HTERT RPE-1 (cell line): ENCODE measurements around the gene SHANK3.
"Not testable (repeated sequence)": the region's sequence is repeated elsewhere in the genome, so short reads cannot be mapped to it uniquely, and the experiment has no call there.

Experiments
- in situ Hi-C: fragments of 300-500 bp; cut with MboI; formaldehyde crosslinking; loops from 4 replicates; pipeline ENCODE4 v1.14.3; 2020; ENCODE audit warnings: low sequenced_read_pairs

The SHANK3 gene

DNA sequence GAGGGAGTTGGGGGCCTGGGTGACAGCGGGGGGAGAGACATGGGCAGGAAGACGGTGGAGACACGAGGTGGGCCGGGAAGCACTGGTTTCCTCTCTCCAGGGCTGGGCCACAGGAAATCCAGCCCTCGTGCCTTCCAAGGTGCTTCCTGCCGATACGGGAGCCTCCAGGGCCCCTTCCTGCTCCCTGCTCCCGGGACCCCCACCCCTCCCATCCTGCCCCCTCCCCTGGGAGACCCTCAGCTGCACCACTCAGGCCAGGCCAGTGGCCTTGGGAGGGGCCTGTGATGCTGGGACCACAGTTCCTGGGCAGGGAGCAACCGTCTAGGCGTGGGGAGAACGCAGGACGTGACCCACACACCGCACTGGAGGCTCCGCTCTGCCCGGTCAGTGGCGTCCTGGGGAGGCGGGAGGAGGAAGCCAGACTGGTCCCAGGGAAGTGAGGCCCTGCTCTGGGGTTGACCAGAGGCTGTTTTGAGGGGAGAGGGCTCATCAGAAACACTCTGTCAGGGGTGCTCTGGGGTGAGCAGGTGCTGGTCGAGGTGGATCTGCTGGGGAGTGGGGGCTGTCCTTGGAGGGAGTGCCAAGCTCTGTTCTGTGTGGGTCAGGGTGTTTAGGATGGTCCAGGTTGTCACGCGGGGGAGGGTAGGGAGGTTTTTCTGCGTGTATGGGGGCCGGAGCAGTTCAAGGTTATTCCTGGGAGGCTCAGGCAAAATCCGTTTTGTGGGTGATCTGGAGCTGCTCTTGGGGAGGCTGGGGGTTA is at the start of gene SHANK3:
Gene SHANK3 (plus strand): TSS at position 353 of the 760 bp plus-strand sequence.
- in situ Hi-C loops: no loop called here

DNA sequence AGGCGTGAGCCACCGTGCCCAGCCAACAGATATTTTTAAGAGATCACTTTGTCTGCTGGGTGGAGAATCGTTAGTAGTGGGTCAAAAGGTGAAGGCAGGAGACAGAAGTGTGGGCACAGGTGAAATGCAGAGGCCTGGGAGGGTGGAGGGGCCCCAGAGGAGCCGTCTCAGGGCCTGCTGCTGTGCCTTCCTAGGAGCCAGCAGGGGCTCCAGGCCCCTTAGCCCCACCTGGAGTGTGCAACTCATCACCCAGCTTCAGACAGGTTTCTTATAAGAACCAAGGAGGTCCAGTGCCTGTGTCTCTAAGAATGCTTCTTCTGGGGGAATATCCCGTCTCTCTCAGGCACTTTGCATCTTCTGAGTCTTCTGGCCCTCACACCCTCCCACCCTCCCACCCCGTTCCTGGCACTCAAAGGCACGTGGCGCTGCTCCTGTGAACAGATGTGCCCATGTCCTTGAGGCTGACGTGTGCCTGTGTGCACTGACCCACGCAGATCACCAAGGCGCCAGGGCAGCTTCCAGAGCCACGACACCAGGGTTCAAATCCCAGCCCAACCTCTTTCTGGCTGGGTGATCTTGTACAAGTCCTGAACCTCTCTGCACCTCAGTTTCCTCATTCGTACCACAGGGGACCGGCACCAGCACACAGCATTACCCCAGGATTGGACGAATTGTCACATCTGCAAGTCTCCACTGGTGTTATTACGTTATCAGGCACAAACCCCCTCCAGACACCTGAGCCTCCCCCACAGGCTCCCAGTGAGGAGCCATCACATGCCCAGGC is 48.1 kb upstream of the SHANK3 start:
- in situ Hi-C loops: no loop called here

DNA sequence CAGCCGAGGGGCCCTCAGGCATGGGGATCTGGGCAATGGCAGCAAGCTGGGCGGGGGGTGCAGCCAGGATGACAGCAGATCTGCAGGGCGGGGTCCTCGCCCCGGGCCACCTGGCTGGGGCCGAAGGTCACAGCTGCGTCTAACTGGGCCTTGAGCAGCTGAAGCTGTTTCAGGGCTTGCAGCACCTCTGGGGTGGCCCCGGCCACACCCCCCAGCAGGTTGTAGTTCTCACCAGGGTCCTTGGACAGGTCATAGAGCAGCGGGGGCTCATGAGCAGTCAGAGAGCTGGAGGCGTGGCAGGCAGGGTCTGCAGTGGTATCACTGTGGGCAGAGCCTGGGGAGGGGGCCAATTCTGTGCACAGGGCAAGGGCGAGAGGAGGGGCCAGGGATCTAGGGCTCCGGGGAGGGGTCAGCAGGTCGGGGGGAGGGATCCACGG is 47.5 kb upstream of the SHANK3 start:
- in situ Hi-C loops: no loop called here

DNA sequence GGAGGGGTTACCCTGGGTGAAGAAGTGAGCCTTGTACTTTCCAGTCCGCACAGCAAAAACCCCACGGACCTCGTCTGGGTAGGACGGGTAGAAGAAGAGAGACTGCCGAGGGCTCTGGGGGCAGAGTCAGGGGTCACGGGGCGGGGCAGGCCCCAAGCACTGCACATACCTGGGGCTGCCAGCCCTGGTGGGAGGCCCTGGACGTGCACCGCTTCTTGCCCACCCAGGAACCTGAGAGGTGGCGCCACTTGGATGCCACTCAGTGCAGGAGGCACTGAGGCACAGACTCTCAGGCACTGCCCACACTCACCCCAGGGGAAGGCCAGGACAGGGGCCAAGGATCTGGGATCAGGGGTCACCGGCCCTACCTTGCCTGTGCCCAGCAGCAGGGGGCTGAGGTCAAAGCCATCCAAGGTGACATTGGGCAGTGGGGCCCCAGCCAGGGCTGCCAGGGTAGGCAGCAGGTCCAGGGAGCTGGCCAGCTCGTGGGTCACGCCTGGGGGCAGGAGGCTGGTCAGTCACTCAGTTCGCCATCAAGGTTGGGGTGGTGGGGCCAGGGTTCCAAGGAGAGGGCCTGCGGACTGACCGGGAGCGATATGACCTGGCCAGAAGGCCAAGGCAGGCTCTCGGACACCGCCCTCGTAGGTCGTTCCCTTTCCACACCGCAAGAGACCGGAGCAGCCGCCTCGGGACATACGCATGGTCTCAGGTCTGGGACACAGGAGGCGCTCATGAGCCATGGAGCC is 46.9 kb upstream of the SHANK3 start:
- in situ Hi-C loops: no loop called here

DNA sequence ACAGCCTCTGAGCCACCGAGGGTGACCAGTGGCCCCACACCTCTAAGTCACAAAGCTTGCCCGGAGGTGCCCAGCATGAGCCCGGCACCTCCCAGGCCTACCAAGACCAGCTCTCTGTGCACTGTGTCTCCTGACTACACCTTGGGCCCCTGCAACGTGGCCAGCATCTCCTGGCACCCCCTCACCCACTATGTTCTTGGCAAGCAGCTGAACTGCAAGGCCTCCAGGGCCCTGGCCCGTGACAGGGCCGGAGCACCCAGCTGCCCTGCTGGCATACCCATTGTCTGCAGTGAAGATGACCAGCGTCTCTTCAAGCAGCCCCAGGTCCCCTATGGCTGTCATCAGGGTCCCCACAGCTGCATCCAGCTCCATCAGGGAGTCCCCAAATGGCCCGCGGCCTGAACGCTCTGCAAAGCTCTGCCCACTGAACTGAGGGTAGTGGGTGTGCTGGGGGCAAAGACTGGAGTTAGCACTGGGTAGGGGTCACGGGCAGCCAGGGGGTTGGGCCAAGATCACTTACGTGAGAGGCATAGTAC is 46.2 kb upstream of the SHANK3 start:
- in situ Hi-C loops: no loop called here

DNA sequence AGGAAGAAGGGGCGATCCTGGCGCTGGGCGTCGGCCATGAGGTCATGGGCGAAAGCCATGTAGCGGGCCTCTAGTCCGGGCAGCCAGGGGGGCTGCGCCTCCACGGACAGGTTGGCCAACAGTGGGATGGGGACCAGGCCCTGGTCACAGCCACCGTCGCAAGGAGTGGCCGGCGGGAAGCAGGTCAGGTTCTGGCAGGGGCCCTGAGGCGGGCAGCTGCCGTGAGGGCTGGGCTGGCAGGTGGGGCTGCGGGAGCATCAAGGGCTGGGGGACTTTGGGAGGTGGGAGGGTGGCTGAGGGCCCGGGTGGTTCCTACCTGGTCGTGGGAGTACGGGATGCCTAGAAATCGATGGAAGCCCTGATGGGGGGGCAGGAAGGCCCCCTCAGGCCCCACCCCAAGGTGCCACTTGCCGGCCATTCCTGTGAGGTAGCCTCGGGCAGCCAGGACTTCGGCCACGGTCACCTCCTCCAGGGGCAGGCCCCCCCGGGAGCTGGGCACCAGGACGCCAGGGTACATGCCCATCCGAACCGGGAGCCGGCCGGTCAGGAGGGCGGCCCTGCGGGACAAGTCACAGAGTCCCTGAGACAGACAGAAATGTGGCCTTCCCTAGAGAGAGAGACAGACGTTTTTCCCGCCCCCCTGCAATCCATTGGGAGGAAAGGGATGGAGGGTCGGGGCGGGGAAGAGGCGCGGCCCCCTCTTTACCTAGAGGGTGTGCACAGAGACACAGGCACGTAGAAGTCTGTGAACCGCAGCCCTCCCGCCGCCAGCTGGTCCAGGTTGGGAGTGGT is 45.6 kb upstream of the SHANK3 start:
- in situ Hi-C loops: no loop called here

DNA sequence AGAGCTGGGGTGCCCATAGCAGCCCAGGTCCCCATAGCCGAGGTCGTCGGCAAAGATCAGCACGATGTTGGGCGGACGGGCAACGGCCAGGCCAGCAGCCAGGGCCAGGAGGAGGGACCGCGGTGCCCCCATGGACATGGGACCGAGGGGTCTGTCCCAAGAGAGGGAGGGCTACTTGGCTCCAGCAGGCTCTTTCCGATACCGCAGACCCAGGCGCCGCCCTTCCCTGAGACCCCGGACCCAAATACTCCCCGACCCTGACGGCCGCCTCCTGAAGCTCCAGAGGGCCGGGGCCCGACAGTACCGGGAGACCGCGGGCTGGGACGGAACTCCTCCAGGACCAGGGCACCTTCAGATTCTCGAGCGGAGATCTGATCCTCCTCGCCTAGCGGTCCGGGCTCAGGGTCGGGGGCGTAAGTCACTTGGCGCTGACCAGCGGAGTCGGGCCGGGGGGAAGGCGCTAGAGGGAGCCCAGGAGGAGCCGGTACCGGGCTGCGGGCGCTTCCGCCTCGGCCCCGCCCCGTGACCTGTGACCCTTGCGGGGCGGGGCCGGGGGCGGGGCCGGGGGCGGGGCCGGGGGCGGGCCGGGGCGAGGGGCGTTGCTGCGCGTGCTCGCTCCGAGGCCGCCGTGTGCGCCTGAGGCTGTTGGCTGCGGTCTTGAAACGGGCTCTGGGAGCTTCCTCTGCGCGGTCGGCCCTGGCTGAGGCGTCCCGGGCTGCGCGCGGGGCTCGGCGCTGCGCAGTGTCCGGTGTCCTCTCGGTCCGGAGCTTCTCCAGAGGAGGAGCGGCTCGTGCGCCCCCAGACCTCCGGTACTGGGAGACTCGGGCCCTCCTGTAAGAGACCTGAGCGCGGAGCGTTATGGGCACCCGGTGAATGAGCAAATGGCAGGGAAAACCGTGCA is 44.7 kb upstream of the SHANK3 start, which contains the start of gene ARSA:
Gene ARSA (minus strand): TSS at position 511 of the 901 bp plus-strand sequence. CDS start 373 bp downstream, at position 138.
- in situ Hi-C loops: no loop called here

DNA sequence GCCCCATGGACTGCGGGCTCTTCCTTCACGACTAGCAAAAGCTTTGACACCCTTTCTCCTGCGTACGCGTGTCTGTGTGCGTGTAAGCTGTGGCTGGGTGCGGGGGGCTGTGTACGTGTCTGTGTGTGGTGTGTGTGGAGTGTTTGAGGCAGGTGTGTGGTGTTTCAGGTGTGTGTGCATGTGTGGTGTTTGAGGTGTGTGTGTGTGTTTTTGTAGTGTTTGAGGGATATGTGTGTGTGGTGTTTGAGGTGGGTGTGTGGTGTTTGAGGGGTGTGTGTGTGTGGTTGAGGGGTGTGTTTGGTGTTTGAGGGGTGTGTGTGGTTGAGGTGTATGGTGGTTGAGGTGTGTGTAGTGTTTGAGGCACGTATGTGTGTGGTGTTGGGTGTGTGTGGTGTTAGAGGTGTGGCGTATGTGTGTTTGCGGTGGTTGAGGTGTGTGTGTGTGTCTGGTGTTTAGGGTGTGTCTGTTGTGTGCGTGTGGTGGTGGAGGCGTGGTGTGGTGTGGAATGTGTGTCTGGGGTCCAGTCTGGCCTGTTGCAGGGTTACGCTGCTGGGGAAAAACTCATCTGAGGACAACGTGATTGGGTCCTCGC is 44.0 kb upstream of the SHANK3 start:
- in situ Hi-C loops: no loop called here

DNA sequence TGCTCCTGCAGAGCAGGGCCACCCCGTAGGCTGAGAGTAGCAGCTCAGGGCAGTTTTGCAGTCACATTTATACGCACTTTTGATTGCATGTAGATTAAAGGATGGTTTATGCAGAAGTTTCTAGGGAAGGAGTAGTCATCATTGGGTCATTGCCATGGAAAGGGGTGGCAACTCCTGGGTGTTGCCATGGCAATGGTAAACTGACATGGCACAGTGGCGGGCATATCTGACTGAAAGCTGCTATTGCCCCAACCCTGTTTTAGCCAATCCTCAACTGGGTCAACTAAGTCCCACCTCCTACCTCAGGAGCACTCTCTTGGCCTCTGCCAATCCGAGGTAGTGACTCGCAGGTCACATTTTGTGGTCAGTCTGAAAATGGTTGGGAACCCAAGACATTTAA is 42.2 kb upstream of the SHANK3 start:
- in situ Hi-C loops: no loop called here

DNA sequence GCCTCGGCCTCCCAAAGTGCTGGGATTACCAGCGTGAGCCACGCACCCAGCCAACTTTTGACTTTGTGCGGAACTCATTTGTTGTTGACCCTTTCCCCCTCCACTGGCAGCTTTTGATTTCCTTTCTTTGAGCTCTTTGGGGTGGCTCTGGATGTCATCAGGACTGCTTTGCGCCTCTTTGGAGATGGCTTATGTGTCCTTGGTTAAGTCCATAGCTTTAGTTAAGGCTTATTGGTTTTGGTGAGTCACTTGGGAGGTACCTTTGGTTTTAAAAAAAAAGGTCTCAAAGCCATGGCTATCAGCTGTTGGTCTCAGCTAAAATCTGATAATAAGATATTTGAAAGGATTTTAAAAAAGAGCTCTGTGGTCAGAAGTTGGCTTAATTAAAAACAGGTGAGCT is 39.5 kb upstream of the SHANK3 start:
- in situ Hi-C loops: no loop called here

DNA sequence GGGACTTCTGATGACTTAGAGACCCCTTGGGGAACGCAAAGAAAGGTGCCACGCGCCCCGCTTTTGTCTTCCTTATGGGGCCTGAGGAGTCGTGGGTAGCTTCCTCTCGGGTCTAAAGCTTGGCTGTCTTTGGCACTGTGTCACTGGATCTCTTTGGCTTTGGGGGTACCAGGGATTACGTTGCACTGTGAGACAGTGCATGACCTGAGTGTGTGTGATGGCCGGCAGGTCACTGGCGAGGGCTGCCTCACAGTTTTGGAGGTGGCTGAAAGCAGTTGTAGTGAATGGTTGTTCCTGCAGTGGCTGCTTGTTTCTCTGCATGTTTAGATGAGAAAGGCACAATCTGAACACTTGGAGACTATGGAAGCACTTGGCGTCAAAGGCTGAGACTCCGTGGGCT is 38.9 kb upstream of the SHANK3 start:
- in situ Hi-C loops: no loop called here

DNA sequence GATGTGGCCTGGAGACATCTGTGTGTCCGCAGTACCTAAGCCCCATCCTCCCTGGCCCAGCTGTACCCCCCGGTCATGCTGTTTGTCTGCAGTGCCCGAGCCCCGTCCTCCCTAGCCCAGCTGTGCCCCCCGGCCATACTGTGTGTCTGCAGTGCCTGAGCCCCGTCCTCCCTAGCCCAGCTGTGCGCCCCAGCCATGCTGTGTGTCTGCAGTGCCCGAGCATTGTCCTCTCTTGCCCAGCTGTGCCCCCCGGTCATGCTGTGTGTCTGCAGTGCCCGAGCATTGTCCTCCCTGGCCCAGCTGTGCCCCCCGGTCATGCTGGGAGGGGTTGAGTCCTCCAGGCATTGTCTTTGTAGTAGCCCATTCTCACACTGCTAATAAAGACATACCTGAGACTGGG is 37.0 kb upstream of the SHANK3 start:
- in situ Hi-C loops: no loop called here

DNA sequence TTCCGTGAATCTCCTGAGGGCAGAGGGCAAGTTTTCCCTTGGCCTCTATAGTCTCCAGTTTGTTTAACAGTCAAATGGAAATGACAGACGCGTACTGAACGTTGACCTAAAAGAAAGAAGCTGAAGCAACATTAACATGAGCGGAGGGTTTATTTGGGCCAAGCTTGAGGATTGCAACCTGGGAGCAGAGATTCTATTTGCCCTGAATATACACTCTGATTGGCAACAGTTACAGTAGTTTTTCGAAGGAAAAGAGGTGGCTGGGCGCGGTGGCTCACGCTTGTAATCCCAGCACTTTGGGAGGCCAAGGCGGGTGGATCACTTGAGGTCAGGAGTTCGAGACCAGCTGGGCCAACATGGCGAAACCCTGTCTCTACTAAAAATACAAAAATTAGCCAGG is 32.3 kb upstream of the SHANK3 start:
- in situ Hi-C loops: not testable (repeated sequence)

DNA sequence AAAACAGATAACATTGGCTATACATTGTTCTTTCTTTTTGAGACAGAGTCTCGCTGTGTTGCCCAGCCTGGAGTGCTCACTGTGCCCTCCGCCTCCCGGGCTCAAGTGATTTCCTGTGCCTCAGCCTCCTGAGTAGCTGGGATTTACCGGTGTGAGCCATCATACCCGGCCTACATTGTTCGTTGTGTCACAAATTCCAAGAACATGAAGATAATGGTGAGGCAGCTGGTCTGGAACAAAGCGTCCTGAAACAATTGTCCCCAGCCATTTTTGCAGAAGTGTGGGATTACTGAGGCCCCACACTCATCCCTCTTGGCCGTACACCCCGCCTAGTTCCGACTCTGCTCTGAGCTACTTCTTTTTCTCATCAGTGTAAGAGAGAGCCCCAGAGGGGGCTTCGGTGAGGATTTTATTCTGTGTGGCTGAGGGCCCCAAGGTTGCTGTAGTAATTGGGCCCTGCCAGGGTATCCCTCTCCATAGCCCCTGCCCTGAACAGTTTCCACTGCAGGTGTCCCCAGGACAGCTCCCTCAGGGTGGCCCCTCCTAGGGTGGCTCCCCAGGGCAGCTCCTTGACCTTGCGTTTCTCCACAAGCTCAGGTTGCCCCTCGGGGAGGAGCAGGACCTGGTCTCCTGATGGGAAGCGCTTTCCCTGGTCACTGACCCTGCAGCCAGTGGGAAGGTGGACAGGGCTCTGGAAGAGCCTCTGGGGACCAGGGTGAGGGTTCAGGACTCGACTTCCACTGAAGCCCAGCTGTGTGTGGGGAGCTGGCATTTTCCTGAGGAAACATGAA is 31.6 kb upstream of the SHANK3 start:
- in situ Hi-C loops: no loop called here

DNA sequence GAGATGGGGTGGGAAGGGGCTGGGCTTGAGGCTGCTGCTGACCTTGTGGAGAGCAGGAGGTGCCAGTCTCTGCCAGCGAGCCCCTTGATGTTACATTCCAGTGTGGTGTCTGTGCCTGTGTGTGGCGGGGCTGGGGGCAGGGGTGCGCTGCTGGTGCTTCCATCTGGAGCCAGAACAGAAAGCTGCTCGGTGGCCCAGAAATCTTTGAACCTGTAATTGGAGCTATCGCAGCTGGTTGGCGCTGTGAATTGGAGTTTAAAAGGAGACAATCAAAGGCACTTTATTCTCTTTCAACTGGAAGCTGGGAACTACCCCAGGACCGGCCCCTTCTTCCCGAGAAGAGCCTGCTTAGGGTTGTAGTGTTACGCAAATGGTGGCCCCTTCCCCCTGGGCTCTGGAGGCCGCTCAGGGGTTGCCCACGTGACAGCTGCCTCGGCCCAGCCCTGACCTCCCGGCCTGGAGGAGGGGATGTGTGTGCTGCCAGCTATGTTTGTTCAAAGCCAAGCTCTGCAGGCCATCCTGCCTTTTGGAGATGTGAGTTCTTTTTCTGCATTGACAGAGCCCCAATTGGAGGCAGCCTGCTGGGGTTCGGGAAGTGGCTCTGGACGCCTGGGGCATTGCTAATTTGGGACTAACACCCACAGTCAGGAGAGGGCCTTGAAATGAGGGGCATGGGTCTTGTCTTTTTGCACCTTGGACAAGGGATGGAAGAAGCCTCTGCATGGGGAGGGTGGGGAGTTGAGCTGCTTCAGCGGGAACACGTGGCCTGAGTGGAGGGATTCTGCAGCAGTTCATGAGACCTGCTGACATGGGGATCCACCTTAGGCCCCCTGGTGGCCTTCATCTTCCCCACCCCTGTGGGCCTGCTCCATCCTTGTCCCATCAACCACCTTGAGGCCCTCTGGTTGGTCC is 30.7 kb upstream of the SHANK3 start:
- in situ Hi-C loops: no loop called here

DNA sequence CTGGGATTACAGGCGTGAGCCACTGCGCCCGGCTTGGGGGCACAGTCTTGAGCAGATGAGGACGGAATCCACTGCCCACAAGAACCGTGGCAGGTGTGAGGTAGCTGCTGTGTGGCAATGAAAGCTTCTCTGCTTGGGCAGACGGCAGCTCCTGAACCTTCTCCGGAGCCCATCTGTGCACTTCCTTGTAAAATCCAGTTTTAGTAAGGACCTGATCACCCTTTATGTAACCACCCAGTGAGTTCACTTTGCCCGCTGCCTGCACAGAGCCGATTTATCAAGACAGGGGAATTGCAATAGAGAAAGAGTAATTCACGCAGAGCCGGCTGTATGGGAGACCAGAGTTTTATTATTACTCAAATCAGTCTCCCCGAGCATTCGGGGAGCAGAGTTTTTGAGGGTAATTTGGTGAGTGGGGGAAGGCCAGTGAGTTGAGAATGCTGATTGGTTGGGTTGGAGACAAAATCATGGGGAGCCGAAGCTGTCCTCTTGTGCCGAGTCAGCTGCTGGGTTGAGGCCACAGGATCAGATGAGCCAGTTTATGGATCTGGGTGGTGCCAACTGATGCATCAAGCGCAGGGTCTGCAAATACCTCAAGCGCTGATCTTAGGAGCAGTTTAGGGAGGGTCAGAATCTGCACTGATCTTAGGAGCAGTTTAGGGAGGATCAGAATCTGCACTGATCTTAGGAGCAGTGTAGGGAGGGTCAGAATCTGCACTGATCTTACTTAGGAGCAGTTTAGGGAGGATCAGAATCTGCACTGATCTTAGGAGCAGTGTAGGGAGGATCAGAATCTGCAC is 29.4 kb upstream of the SHANK3 start:
- in situ Hi-C loops: not testable (repeated sequence)

DNA sequence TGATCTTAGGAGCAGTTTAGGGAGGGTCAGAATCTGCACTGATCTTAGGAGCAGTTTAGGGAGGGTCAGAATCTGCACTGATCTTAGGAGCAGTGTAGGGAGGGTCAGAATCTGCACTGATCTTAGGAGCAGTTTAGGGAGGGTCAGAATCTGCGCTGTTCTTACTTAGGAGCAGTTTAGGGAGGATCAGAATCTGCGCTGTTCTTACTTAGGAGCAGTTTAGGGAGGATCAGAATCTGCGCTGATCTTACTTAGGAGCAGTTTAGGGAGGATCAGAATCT is 28.9 kb upstream of the SHANK3 start:
- in situ Hi-C loops: not testable (repeated sequence)
